GM19035 (cell line): ENCODE data around the gene ERMP1.
"Not testable (repeated sequence)": the region's sequence is repeated elsewhere in the genome, so short reads cannot be mapped to it uniquely, and the experiment has no call there.

ENCODE experiments used
- ATAC-seq: cut with Tn5 transposase; IDR thresholded peaks from one replicate; pipeline ENCODE4 v1.9.1; 2021; ENCODE audit not compliant: unreplicated experiment

The ERMP1 gene

GRCh38 chr9:5820425-5820824 is 12.5 kb downstream of the ERMP1 start:
- no peak for ATAC-seq

GRCh38 chr9:5819174-5819573 is 13.7 kb downstream of the ERMP1 start:
- ATAC-seq = no peak

- no peak for ATAC-seq
Observed at GRCh38 chr9:5818424-5819142, 14.3 kb downstream of the ERMP1 start.

GRCh38 chr9:5817862-5818261 is 15.1 kb downstream of the ERMP1 start:
- no peak for ATAC-seq

- no peak for ATAC-seq
Observed at GRCh38 chr9:5815461-5815860, 17.5 kb downstream of the ERMP1 start.

- no peak for ATAC-seq
Observed at GRCh38 chr9:5813824-5814223, 19.1 kb downstream of the ERMP1 start.

- ATAC-seq = no peak
Observed at GRCh38 chr9:5811751-5812150, 21.2 kb downstream of the ERMP1 start.

- ATAC-seq = no peak
Observed at GRCh38 chr9:5805478-5805877, 27.4 kb downstream of the ERMP1 start.

- ATAC-seq = no peak
Observed at GRCh38 chr9:5801739-5802113, 31.2 kb downstream of the ERMP1 start.

- no peak for ATAC-seq
Observed at GRCh38 chr9:5800969-5801738, 31.8 kb downstream of the ERMP1 start.

GRCh38 chr9:5800378-5800777 is 32.5 kb downstream of the ERMP1 start:
- not testable (repeated sequence) for ATAC-seq

- no peak for ATAC-seq
Observed at GRCh38 chr9:5799314-5799713, 33.6 kb downstream of the ERMP1 start.

GRCh38 chr9:5798581-5798980 is 34.3 kb downstream of the ERMP1 start:
- ATAC-seq = no peak

- no peak for ATAC-seq
Observed at GRCh38 chr9:5796298-5796697, 36.6 kb downstream of the ERMP1 start.

- no peak for ATAC-seq
Observed at GRCh38 chr9:5793812-5794211, 39.1 kb downstream of the ERMP1 start.

- no peak for ATAC-seq
Observed at GRCh38 chr9:5791870-5792269, 41.0 kb downstream of the ERMP1 start.

- no peak for ATAC-seq
Observed at GRCh38 chr9:5790923-5791322, 42.0 kb downstream of the ERMP1 start.

GRCh38 chr9:5789489-5789888 is 43.4 kb downstream of the ERMP1 start:
- no peak for ATAC-seq

GRCh38 chr9:5787759-5788302 is 45.1 kb downstream of the ERMP1 start:
- ATAC-seq = no peak

GRCh38 chr9:5787220-5787619 is 45.7 kb downstream of the ERMP1 start:
- no peak for ATAC-seq

GRCh38 chr9:5786370-5787127 is 46.4 kb downstream of the ERMP1 start:
- ATAC-seq = no peak
